ENCODE results near the gene TTLL3. TPM values are rescaled to one million over a fixed set of nuclear protein-coding genes. Genes with fewer than 3 reads are reported as not detected.

Gene TTLL3
- total and polyA plus RNA-seq, 2 donors (not counting 1 experiment from before 2014, with no cell fraction given) = 84.5 to 168 TPM

DNA sequence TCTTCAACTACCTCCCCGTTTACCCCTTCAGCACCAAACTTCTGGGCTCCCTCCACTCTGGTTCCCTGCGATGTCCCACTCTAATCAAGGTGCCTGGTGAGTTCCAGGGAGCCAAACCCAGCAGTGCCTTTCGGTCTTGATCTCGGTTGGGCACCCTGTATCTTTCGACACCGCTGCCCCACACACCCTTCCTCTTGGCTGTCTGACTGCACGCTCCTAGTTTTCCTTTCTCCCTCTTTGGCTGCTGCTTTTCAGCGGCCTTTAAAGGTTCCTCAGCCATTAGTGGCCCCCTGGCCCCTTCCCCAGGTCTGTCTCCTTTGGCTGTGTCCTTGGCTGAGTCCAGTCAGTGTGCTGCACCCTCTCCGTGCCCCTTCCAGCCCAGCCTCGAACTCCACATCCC, 784 bp downstream of the TTLL3 start:
- peaks cover 0 to 12% of the 10 kb centered on the region in 2 experiments for H3K36me3 ChIP-seq (replicated peaks in 1 of 2; ENCODE audit: control extremely low read depth in 1 of 2, control insufficient read depth in 1 of 2, extremely low read depth in 1 of 2, insufficient read depth in 2 of 2, low read length in 1 of 2)
- no peaks in the 10 kb centered on the region for H3K9me3 ChIP-seq (ENCODE audit: control extremely low read depth in 1 of 3, control insufficient read depth in 2 of 3, insufficient read depth in 1 of 3, low read length in 2 of 3)
- intact Hi-C loops (cut with micrococcal nuclease) = no loop called here
- 95% methylated on average over 10 of the region's 10 CpGs for whole genome bisulfite sequencing (ENCODE audit: insufficient coverage)
- Mint-ChIP-seq H3K9me3 (ENCODE audit: insufficient read depth) (no peaks in the 10 kb centered on the region), H3K27me3 (no peaks in the 10 kb centered on the region), H3K4me1 (peaks cover 38% of the 10 kb centered on the region), H3K27ac (peak overlapping the region; percentile 91), H3K4me3 (peak overlapping the region; percentile 96)
- peak overlapping the region; percentile 94 for H3K9ac ChIP-seq (ENCODE audit: low read length)
- H4K20me1 ChIP-seq (ENCODE audit: control insufficient read depth, insufficient read depth, low read length, poor library complexity, severe bottlenecking) = no peaks in the 10 kb centered on the region
- peak overlapping the region in 2 of 5 experiments; percentile 76 to 79 for H3K4me3 ChIP-seq (ENCODE audit: control extremely low read depth in 1 of 5, extremely low read depth in 1 of 5, insufficient read depth in 1 of 5, low read depth in 2 of 5, low read length in 4 of 5)
- TF ChIP-seq, protein P1, sequence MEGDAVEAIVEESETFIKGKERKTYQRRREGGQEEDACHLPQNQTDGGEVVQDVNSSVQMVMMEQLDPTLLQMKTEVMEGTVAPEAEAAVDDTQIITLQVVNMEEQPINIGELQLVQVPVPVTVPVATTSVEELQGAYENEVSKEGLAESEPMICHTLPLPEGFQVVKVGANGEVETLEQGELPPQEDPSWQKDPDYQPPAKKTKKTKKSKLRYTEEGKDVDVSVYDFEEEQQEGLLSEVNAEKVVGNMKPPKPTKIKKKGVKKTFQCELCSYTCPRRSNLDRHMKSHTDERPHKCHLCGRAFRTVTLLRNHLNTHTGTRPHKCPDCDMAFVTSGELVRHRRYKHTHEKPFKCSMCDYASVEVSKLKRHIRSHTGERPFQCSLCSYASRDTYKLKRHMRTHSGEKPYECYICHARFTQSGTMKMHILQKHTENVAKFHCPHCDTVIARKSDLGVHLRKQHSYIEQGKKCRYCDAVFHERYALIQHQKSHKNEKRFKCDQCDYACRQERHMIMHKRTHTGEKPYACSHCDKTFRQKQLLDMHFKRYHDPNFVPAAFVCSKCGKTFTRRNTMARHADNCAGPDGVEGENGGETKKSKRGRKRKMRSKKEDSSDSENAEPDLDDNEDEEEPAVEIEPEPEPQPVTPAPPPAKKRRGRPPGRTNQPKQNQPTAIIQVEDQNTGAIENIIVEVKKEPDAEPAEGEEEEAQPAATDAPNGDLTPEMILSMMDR (IDR thresholded peaks at IDR 0.05) = no peak
- no peaks in the 10 kb centered on the region for H3K27me3 ChIP-seq (replicated peaks in 1 of 4; ENCODE audit: control extremely low read depth in 1 of 4, control insufficient read depth in 3 of 4, insufficient read depth in 4 of 4, low read length in 3 of 4)
- peaks cover 6% of the 10 kb centered on the region for H3K79me2 ChIP-seq (ENCODE audit: control insufficient read depth, insufficient read depth, low read length)
- peak overlapping the region; percentile 96 for H3K4me2 ChIP-seq (replicated peaks; ENCODE audit: low read depth, low read length, poor library complexity, severe bottlenecking)
- ChIA-PET CTCF (no interaction called here), POLR2A (no interaction called here)
- ATAC-seq (ENCODE audit: low read depth) = no peak
- peaks cover 24 to 30% of the 10 kb centered on the region in 2 donors for H3K4me1 ChIP-seq (ENCODE audit: control insufficient read depth in 2 of 2, insufficient read depth in 2 of 2, low read length in 2 of 2)
- DNase-seq = no peak
- H2AFZ ChIP-seq (ENCODE audit: insufficient read depth, low read depth, low read length, poor library complexity, severe bottlenecking) = peak overlapping the region; percentile 89
- H3K27ac ChIP-seq (ENCODE audit: low read length in 2 of 2) = peak overlapping the region in 1 of 2 donors; percentile 90

DNA sequence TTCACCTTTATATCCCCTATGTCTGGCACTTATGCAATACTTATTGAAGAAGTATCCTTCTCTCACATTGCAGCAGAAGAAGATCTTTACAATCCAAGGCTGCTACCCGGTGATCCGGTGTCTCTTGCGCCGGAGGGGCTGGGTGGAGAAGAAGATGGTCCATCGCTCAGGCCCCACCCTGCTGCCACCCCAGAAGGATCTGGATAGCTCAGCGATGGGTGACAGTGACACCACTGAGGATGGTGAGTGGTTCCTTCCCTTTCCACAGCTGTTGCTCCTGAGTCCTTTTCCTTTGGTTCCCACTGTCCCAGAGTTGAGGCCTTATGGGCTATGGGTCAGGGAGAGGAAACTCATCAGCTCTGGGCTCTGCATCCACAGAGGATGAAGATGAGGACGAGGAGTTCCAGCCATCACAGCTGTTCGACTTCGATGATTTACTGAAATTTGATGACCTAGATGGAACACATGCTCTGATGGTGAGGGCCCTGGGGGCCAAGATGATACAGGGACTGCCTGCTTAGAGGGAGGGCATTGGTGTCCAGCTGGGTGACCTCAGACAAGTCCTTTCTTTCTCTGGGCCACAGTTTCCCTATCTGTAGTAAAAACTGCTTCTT, 2.9 kb downstream of the TTLL3 start:
- Histone ChIP-seq H2AFZ (ENCODE audit: insufficient read depth, low read depth, low read length, poor library complexity, severe bottlenecking) (no peak overlapping the region), H3K27me3 (replicated peaks in 1 of 4; ENCODE audit: control extremely low read depth in 1 of 4, control insufficient read depth in 3 of 4, insufficient read depth in 4 of 4, low read length in 3 of 4) (no peaks in the 10 kb centered on the region), H3K4me2 (replicated peaks; ENCODE audit: low read depth, low read length, poor library complexity, severe bottlenecking) (no peak overlapping the region), H3K79me2 (ENCODE audit: control insufficient read depth, insufficient read depth, low read length) (peaks cover 4% of the 10 kb centered on the region), H4K20me1 (ENCODE audit: control insufficient read depth, insufficient read depth, low read length, poor library complexity, severe bottlenecking) (no peaks in the 10 kb centered on the region), H3K4me1 (ENCODE audit: control insufficient read depth in 2 of 2, insufficient read depth in 2 of 2, low read length in 2 of 2) (peaks cover 22 to 26% of the 10 kb centered on the region in 2 donors), H3K4me3 (ENCODE audit: control extremely low read depth in 1 of 5, extremely low read depth in 1 of 5, insufficient read depth in 1 of 5, low read depth in 2 of 5, low read length in 4 of 5) (no peak overlapping the region), H3K27ac (ENCODE audit: low read length in 2 of 2) (no peak overlapping the region), H3K9ac (ENCODE audit: low read length) (no peak overlapping the region), H3K36me3 (replicated peaks in 1 of 2; ENCODE audit: control extremely low read depth in 1 of 2, control insufficient read depth in 1 of 2, extremely low read depth in 1 of 2, insufficient read depth in 2 of 2, low read length in 1 of 2) (no peaks in the 10 kb centered on the region), H3K9me3 (ENCODE audit: control extremely low read depth in 1 of 3, control insufficient read depth in 2 of 3, insufficient read depth in 1 of 3, low read length in 2 of 3) (no peaks in the 10 kb centered on the region)
- POLR2A ChIA-PET = no interaction called here
- Mint-ChIP-seq H3K27ac (peak overlapping the region; percentile 41), H3K4me3 (no peak overlapping the region), H3K4me1 (peaks cover 34% of the 10 kb centered on the region), H3K9me3 (ENCODE audit: insufficient read depth) (no peaks in the 10 kb centered on the region), H3K27me3 (no peaks in the 10 kb centered on the region)
- intact Hi-C loops (cut with micrococcal nuclease) = no loop called here
- 98% methylated on average over 7 of the region's 9 CpGs for WGBS (ENCODE audit: insufficient coverage)
- DNase-seq (no peak), ATAC-seq (ENCODE audit: low read depth) (no peak)
- CTCF ChIA-PET = no interaction called here
- no peak for TF ChIP-seq EZH2 (IDR thresholded peaks at IDR 0.05; ENCODE audit: borderline replicate concordance, insufficient read depth, low read depth, low read length, poor library complexity, severe bottlenecking)
- TF ChIP-seq, protein P1 (IDR thresholded peaks at IDR 0.05) = no peak
